Activated gamma-delta T cell treated with anti-CD3 and anti-CD28 coated beads, Interleukin-2, amount 50 U/mL, for 16 hours (primary cell): ENCODE data around the gene PDCD1.
A peak's percentile ranks its signal among the peaks of the same experiment; 100 is the strongest.

ENCODE experiments used
- DNase-seq: peaks from one replicate; pipeline ENCODE4 v3.0.0-alpha.2; 2020; ENCODE audit warnings: low read depth

PDCD1 gene

GRCh38 chr2:241852116-241852980 lies 6.3 kb downstream of the PDCD1 start:
- no peak for DNase-seq

- DNase-seq: no peak
Measured at GRCh38 chr2:241851325-241852115, 7.2 kb downstream of the PDCD1 start.

GRCh38 chr2:241850544-241851324 lies 8.0 kb downstream of the PDCD1 start:
- DNase-seq: no peak

GRCh38 chr2:241849616-241850543 lies 8.8 kb downstream of the PDCD1 start:
- no peak for DNase-seq

GRCh38 chr2:241848761-241849615 lies 9.7 kb downstream of the PDCD1 start:
- no peak for DNase-seq

- no peak for DNase-seq
Measured at GRCh38 chr2:241846406-241846805, 12.3 kb downstream of the PDCD1 start.

GRCh38 chr2:241844831-241845578 lies 13.7 kb downstream of the PDCD1 start:
- no peak for DNase-seq

- peak; percentile 71 for DNase-seq
Measured at GRCh38 chr2:241844066-241844728, 14.5 kb downstream of the PDCD1 start.

- no peak for DNase-seq
Measured at GRCh38 chr2:241843321-241844065, 15.2 kb downstream of the PDCD1 start.

GRCh38 chr2:241842620-241843211 lies 16.0 kb downstream of the PDCD1 start:
- peak; percentile 50 for DNase-seq

GRCh38 chr2:241842067-241842415 lies 16.7 kb downstream of the PDCD1 start:
- no peak for DNase-seq

- DNase-seq: no peak
Measured at GRCh38 chr2:241841181-241842066, 17.3 kb downstream of the PDCD1 start.

GRCh38 chr2:241837197-241837965 lies 21.3 kb downstream of the PDCD1 start:
- DNase-seq: no peak

- DNase-seq: no peak
Measured at GRCh38 chr2:241836292-241836691, 22.4 kb downstream of the PDCD1 start.

GRCh38 chr2:241835611-241836010 lies 23.1 kb downstream of the PDCD1 start:
- DNase-seq: no peak
